Measurements from ENCODE around the gene DHX35.
A peak's percentile ranks its signal among the peaks of the same experiment; 100 is the strongest.
"Not testable (repeated sequence)": the region's sequence is repeated elsewhere in the genome, so short reads cannot be mapped to it uniquely, and the experiment has no call there.

DHX35 gene

DNA sequence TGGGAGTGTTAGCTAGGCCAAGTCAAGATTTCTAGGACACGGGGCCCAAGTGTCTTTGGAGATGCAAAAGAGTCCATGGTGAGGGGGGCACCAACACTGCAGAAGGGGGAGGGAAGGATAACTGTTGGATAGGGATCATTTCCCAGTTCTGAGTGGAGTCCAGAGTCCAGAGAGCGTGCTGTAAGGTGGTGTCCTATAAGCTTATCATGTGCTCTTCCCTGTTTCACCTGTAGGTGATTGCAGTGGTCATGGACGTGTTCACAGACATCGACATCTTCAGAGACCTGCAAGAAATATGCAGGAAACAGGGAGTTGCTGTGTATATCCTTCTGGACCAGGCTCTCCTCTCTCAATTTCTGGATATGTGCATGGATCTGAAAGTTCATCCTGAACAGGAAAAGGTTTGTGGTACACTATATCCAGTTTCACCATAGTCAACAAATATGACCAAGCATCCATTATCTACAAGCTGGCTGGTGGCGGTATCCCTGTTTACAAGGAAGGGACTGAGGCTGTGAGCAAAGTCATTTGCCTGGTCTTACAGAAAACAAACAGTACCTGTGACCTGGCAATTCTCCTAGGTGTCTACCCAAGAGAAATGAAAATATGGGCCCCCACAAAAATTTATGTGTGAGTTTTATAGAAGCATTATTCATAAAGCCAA lies 20.3 kb upstream of the DHX35 start:
- no peak for DNase-seq

DNA sequence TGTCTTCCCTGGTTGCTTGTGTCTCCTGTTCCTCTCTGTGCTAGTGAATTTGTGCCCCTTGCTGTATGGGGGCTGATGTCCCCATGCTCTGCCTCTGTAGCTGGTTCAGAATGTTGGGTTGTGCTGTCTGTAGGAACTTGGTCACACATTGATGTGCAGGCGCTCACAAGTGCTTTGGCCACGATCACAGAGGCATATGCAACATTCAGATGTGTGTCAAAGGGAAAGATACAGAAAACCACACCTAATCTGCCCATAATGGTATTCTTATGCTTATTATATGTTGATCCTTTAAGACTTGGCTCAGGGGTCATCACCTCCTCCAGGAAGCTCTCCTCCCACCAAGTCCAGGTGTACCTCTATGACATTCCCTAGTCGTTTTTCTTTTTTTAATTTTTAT lies 17.1 kb upstream of the DHX35 start:
- DNase-seq = no peak

DNA sequence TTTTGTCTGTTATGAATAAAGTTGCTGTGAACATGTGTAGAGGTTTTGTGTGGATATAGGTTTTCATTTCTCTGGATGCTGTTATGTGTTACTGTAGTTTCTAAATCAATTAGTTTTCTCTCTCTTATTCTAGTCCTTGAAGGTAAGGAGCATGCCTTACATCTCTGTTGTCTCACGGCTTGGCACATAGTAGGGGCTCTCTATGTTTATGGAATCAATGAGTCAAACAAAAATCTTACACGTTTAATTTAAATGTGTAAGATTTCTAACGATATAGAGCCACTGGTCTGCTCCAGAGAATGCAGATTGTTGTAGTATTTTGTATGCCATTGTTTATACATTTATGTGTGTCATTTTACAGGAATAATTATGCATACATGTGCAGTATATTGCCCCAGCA lies 15.3 kb upstream of the DHX35 start:
- no peak for DNase-seq

DNA sequence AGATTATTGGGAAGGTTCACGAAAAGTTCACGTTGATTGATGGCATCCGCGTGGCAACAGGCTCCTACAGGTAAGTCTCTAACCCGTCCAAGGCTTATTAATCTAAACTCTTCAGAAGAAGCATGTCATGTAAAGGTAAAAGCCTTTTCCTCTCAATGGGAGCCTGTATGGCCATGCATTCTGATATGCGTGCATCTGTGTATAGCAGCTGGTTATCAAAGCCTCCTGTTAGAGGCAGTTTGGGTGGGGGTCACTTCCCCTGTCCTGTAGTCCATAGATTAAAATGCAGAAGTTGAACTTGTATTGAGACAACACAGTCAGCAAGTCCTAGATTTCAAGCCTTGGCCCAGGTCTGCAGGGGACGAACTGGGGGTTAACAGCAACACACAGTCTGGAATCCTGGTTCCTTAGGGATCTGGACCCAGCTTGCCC lies 14.2 kb upstream of the DHX35 start:
- no peak for DNase-seq

DNA sequence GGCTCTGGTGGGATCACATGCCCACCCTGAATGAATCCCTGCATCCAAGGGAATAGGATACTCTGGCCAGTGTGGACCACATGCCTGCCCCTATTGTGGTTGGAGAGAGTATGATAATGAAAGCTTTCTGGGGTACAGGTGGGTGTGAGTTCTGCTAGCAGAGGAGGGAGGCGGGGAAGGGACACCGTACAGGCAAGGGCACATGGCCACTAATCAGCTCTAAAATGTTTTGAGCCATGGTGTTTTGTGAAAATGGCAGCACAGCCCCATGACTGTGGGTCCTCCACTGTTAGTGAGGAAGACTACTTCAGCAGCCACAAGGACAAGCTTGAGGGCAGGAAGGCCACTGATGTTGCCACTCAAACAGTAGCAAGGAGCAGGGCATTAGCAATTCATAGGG lies 11.9 kb upstream of the DHX35 start:
- no peak for DNase-seq

DNA sequence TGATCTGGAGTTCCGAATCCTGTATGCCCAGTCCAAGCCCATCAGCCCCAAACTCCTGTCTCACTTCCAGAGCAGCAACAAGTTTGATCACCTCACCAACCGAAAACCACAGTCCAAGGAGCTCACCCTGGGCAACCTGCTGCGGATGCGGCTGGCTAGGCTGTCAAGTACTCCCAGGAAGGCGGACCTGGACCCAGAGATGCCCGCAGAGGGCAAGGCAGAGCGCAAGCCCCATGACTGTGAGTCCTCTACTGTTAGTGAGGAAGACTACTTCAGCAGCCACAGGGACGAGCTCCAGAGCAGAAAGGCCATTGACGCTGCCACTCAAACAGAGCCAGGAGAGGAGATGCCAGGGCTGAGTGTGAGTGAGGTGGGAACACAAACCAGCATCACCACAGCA lies 10.5 kb upstream of the DHX35 start:
- DNase-seq = no peak

DNA sequence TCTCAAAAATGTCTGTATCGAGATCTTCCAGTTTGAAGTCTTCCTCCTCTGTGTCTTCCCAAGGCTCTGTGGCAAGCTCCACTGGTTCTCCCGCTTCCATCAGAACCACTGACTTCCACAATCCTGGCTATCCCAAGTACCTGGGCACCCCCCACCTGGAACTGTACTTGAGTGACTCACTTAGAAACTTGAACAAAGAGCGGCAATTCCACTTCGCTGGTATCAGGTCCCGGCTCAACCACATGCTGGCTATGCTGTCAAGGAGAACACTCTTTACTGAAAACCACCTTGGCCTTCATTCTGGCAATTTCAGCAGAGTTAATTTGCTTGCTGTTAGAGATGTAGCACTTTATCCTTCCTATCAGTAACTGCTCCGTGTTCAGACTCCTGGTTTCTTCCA lies 10.0 kb upstream of the DHX35 start:
- no peak for DNase-seq

DNA sequence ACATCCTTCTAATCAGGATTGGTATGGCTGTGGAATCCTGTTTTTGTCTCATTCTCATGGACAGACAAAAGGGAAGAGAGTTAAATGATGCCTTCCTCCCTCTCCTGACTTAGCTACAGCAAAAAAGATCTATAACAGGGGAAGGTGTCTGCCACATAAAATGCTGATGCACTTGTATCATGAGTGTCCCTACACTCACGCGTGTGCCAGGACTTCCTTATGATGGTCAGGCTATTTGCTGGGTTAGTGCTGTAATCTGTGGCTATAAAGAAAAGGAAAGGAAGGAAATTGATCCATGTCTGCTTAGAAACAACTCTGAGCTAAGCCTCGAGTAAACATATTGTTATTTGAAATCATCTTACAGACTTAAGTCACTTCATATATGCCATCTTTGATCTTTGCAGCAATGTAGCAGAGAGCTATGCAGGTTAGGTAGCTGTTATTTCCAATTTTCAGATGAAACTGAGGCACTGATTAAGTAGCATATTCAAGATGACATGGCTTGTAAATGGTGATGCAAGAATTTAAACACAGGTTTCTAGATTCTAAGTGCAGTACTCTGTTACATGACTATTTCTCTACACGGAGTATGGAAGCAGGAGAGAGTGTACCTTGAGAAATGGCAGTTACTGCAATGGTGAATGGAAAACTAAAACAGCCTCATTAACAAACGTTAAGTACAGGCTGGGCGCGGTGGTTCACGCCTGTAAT lies 8.4 kb upstream of the DHX35 start:
- no peak for DNase-seq

DNA sequence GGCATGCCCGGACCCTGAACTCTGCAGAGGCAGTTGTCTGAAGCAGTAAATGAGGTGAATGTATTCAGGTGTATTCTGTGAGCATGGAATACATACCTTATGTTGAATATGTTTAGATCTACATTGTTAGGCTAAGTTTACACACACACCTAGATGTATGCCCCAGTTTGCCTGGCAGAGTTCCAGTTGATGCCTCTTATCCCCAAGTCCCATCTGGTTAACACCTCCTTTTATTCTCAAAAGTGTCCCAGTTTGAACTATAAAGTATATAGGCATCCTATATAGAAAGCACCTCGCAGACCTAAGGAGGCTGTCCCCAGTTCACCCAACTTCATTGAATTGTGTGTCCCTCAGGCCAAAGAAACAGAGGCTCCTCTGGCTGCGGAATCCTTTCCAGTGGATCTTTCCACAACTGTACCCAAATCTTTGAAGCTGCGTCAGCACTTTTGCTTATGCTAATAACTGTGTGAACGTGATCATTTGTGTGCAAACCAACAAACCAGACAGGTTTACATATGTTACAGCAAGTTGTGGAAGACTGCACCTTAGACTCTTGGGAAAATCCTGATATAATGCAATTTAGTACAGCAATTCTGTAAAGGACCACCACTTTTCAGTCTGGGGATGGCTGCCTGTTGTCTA lies 4.8 kb upstream of the DHX35 start:
- no peak for DNase-seq

DNA sequence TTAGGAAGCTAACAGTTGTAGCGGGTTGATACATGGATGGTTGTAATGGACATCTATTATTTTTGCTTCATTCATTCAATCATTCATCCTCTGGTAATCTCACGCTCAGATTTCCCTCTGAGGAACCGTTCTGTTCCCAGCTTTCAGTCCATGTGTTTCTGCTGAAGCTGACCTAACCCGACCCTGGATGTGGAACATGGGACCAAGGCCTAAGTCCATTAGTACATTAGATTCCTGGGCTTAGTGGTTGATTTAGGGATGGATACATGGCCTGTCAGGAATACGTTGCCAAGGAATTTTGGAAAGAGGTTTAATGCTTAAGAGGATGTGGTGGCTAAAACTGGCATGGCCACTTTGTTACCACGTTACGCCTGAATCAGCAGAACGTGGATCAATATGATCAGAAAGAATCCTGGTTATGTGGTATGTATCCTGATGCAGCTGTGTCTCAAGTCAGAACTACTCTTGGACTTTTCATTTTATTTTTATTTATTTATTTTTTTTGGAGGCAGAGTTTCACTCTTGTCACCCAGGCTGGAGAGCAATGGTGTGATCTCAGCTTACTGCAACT lies 4.1 kb upstream of the DHX35 start:
- DNase-seq = no peak

DNA sequence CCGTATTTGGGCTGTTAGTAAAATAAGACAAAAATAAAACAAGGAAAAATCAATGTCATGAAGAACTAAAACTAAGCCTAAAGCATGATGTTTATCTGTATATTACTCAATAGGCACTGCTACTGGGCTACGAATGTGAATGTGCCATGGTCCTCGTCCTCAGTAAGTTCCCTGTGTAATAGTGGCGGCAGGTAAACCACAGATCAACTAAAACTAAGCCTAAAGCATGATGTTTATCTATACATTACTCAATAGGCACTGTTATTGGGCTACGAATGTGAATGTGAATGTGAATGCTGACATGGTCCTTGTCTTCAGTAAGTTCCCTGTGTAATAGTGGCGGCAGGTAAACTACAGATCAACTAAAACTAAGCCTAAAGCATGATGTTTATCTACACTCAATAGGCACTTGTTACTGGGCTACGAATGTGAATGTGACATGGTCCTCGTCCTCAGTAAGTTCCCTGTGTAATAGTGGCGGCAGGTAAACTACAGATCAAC lies 1.9 kb upstream of the DHX35 start:
- DNase-seq = not testable (repeated sequence)

DNA sequence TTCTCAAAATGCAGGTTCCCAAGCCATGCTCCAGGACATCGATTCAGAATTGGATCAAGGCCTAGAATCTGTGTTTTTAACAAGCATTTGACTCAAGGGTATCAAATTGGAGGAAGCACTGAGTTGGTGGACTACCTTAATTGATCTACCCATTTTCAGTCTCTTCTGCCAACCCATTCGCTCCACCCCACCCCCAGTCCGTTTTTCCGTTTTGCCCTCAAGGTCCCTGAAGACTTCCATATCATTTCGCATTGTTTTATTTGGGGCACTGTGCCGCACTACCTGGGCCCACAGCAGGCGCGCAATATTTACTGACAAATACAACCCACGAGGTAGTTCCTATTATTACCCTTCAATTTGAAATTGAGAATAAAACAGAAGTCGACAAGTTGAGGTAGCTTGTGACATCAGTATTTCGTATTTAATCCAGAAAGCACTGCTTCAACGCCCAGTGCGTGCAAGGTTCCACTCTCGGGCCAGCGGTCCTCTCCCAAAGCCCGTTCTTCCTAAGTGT lies 557 bp upstream of the DHX35 start:
- DNase-seq = peak; percentile 28

DNA sequence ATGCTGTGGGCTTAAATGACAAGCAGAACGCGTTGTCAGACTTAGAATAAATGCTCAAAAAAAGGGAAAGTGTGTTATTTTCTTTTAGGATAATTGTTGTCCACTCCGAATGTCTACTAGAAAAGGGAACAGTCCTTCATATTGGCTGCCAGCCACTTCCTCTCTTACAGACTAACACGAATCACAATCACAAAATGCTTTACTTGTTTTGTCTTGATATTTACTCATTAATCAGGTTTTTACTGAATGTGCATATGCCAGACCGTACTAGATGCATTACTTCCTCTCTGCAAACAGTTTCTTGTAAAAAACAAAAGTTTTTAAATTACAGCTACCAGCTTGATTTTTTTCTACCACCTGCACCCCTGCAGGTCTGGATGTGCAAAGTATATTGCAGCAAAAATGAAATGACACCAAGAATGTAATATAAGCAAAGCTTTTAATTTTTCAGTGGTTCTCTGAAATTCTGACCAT lies 821 bp downstream of the DHX35 start:
- DNase-seq = no peak

DNA sequence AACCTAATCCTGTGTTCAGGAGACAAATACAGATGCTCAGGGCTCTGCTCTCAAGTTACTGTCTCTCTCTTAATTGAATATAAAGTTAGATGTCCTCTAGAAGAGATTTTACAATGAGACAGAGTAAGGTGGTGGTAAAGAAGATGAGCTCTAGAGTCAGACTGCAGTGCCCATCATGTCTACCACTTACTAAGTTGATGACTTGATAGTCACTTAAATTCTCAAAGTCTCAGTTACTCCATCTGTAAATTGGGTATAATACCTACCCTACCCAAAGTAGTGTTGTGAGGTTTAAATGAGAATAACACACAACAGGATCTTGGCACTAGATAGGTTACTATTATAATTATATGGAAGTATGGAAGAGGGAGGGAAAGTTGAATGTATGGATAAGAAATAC lies 1.6 kb downstream of the DHX35 start:
- DNase-seq = no peak

DNA sequence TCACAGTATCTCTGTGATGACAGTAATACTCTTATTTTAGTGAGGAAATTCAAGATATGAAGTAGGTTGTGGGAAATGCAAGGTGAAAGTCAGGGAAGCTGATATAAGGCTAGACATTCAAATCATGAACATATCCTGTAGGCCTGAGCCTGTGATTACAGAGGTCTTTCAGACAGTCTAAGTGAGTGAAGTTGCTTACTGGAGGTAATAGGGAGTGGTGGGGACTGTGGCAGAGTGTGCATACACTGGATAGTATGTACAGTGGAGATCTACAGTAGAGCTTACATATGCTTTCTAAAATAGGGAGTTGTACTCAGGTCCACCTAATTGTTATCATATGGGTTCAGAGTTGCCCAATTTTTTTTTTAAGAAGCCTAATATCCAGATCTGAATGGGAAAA lies 3.1 kb downstream of the DHX35 start:
- no peak for DNase-seq

DNA sequence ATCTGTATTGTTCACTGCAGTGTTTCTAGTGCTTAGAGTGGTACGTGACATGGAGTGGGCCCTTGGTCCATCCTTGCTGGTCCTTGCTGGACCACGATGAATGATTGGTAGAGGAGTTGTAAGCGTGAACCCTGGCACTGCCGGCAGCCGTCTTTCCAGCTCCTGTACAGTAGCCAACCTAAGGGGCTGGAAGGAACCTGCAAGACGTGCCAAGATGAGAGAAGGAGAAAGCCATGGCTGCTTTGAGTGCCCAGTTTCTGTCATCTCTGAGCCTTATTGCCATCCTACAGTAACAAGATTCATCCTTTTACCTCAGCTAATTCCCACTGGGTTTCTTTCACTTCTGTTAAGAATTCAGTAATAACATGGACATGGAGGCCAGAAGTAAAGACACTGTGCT lies 5.9 kb downstream of the DHX35 start:
- no peak for DNase-seq

DNA sequence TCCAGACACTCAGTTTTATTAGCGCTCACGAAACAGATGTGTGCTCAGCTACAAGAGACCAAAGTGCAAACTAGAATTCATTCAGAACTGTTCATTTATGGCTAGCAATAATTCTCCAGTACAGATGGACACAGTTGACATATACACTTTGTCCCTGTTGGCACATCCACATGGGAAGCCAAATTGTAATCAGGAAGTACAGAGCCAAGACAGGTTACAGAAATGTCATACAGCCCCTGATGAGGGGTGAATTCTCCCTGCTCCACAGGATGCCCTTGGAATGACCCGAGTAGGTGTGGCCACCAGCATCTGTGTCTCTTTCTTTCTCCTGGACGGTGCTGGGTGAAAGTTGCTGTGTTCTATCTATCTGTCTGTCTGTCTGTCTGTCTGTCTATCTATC lies 7.6 kb downstream of the DHX35 start:
- DNase-seq = no peak

DNA sequence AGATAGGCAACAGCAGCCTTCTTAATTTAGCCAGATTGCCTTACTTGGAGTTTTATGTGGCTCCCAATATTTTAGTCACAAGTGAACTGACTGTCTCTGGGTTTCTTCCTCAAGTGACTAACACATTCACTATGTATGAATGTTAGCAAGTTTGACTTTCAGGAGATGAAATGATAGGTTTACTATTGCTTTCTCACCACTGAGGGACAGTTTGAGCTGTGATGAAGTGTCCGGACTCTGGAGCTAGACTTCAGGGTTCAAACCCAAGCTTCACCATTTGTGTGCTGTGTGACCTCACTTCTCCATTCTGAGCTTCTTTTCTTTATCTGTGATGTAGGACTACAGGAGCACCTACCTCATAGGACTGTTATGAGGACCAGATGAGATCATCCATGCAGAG lies 8.2 kb downstream of the DHX35 start:
- no peak for DNase-seq

DNA sequence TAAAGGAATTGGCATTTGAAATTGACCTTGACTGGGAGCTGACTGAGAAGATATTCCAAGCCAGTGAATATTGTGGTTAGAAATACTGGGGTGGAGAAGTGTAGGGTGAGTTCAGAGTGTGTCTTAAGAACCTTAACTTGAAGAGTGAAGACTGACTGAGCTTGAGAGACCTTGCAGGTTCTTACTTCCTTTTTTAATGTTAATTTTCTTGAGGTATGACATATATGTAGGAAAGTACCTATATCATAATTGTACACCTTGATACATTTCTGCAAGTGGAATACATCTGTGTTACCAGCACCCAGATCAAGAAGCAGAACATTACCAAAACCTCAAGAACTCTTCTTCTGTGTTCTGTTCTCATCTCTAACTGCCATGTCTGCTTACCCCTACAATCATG lies 11.0 kb downstream of the DHX35 start:
- DNase-seq = no peak

DNA sequence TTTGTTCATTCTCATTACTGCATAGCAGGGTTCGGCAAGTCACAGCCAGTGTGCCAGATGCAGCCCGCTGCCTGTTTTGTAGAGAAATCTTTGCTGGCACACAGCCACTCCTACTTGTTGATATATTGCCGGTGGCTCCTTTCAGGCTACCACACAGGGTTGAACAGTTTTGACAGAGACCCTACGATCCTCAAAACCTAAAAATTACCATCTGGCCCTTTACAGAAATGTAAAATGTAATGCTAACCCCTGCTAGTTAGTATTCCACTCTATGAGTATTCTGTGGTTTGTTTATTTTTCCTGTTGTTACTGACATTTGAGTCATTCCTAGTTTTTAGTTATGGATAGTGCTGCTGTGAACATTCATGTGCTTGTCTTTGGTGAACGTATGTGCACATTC lies 11.5 kb downstream of the DHX35 start:
- no peak for DNase-seq

DNA sequence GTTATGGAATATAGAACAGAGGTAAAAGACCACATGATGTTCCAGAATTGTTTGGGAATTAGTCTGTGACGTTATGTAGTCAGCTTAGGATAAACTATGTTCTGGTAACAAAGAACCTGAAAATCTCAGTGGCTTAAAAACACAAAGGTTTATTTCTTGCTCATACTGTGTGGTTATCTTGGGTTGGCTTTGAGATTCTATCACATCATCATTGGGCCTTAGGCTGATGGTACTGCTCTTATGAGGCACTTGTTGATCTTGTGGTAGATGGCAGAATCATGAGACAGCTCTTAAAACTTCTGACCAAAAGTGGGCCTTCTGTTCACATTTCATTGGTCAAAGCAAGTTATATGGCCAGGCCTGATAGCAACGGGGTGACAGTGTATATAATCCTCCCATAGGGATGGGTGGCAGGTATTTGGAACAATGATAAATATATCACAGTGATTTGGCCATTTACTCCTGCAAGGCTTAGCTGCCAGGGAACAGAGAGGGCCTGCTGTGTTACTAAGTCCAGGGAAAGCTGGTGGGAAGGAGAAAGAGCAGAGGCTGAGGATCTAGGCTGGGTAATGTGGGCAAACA lies 13.5 kb downstream of the DHX35 start:
- no peak for DNase-seq

DNA sequence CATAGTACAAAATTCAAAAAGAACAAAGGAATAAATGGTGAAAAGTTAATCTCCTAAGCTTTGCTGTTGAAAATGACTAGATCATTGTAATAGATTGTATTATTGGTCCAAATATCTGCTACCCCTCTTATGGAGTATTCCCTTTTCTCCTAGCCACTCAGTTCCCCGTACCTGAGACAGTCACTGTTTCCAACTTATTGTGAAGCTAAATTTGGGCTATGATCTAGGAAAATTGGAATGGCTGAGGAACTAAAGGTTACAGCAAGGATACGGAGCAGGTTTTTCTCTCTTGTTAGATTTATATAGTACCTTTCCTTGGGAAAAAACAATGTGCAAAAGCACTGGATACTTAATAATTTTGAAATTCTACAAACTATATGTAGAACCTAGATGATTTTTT lies 17.3 kb downstream of the DHX35 start:
- no peak for DNase-seq

DNA sequence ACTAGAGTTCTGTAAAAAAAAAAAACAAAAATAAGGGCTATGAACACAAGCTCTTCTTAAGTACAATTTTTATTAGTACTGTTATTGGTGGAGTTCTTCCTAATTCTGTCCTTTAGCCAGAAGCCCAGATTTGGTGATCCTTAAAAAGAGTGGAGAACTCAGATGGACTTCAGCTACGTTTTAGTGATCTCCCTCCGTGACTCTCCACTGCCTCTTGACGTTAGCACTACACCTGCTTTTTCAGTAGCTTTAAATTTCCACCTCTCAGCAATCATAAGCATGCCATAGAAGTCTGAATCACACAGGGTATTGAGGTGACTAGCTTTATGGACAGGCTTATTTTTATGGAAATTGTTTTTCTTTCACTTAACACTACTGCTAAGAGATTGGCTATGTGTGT lies 17.7 kb downstream of the DHX35 start:
- DNase-seq = no peak

Measured in CD4-positive, alpha-beta T cell treated with Interleukin-10 for 1 hour (primary cell).